IPS-18a (cell line): ENCODE data around the gene CXCR6.

Experiments
- H3K27ac ChIP-seq: one replicate; pipeline ENCODE4 v1.5.1; 2013; ENCODE audit warnings: low read length
- H3K27me3 ChIP-seq: one replicate; pipeline ENCODE4 v1.6.1; 2013; ENCODE audit warnings: mild to moderate bottlenecking, low read length; ENCODE audit not compliant: control insufficient read depth, insufficient read depth
- H3K36me3 ChIP-seq: one replicate; pipeline ENCODE4 v1.6.1; 2013; ENCODE audit warnings: low read depth, low read length; ENCODE audit not compliant: control insufficient read depth
- H3K4me1 ChIP-seq: one replicate; pipeline ENCODE4 v1.6.1; 2013; ENCODE audit warnings: low read depth, low read length; ENCODE audit not compliant: control insufficient read depth
- H3K4me3 ChIP-seq: one replicate; pipeline ENCODE4 v1.5.1; 2013; ENCODE audit warnings: low read length
- H3K9ac ChIP-seq: one replicate; pipeline ENCODE4 v1.6.1; 2013; ENCODE audit warnings: mild to moderate bottlenecking, low read length, moderate library complexity
- H3K9me3 ChIP-seq: one replicate; pipeline ENCODE4 v1.6.1; 2013; ENCODE audit warnings: low read depth, low read length; ENCODE audit not compliant: control insufficient read depth

The CXCR6 gene

DNA sequence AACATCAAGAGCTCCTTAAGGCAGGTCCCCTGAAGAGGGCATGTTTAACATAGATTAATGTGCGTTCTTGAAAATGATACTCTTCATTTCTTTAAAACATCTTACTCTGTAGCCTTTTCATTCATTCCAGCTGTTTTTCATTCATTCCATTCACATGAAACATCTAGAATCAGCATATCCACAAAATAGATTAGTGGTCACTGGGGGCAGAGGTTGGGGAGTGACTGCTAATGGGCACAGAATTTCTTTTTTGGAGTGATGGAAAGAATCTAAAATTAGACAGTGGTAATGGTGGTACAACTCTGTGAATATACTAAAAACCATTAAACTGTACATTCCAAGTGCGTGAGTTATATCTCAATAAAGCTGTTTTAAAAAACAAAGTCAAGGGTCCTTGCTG is 15.4 kb upstream of the CXCR6 start:
- no peak overlapping the region for H3K4me3 ChIP-seq
- H3K27me3 ChIP-seq = no peaks in the 10 kb centered on the region
- H3K36me3 ChIP-seq = peaks cover 38% of the 10 kb centered on the region
- no peak overlapping the region for H3K9ac ChIP-seq
- H3K27ac ChIP-seq = no peak overlapping the region
- H3K9me3 ChIP-seq = no peaks in the 10 kb centered on the region
- no peaks in the 10 kb centered on the region for H3K4me1 ChIP-seq

DNA sequence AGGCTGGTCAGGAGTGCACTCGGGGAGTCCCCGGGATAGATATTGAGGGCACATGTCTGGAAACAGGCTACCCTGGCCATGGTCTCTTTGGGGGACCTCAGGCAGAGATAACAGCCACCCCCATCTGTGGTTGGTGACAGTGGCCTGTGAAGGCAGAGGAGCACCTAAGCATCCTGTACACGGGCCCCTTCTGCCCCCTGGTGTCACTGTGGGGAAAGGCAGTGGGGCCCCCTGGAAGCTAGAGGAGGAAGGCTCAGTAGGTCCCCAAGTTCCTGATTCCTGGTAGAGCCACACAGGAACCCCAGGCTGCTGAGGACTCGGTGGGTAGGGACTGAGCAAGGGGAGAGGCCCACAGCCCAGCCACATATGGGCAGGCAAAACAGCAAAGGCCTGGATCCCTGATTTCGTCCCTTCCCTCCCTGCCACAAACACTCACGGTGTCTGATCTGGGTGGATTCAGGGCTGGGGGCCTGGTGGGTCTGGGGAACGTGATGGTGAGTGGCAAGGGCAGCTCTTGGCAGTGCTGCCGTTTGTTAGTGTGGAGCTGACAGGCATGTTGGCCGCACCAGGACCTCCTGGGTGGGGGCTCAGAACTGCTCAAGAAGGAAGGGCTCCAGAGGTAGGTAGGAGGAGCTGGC is 14.1 kb upstream of the CXCR6 start:
- Histone ChIP-seq H3K9me3 (no peaks in the 10 kb centered on the region), H3K36me3 (peaks cover 34% of the 10 kb centered on the region), H3K9ac (no peak overlapping the region), H3K4me1 (no peaks in the 10 kb centered on the region), H3K27ac (no peak overlapping the region), H3K4me3 (no peak overlapping the region), H3K27me3 (no peaks in the 10 kb centered on the region)

DNA sequence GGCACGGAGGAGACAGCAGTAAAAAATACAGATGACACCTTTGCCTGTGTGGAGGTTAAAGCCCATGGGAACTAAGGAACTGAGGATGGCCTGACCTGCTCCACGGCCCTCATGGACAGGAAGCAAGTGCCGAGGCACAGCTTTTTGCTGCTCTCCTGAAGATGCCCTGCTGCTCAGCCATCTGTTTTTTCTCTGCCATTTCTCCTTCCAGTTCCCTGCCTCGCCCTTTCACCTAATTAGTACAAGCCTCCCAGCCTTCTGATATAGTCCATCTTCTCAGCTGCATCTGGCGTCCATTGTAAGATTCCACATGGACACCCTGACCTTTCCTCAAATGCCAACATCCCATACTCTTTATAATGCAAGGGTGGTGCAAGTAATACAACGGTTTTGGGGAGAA is 11.8 kb upstream of the CXCR6 start:
- peaks cover 44% of the 10 kb centered on the region for H3K36me3 ChIP-seq
- H3K4me1 ChIP-seq = no peaks in the 10 kb centered on the region
- no peak overlapping the region for H3K27ac ChIP-seq
- no peaks in the 10 kb centered on the region for H3K27me3 ChIP-seq
- no peaks in the 10 kb centered on the region for H3K9me3 ChIP-seq
- H3K9ac ChIP-seq = no peak overlapping the region
- no peak overlapping the region for H3K4me3 ChIP-seq

DNA sequence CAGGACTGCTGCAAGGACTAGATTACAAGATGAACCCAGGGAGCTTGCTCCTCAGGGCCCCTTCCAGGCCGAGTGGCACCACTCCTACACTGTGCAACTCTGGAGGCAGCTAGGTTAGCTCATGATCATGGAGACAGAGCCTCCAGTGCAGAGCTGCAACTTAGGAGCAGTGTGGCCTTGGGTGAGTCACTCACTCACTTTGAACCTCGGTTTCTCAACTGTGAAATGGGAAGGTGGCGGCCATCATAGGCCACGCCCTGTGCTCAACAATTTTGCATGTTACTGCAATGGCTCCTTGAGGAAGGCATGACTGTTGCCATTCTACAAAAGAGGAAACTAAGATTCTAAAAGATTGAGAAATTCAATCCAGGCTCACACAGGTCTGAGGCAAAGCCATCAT is 11.2 kb upstream of the CXCR6 start:
- no peaks in the 10 kb centered on the region for H3K27me3 ChIP-seq
- no peak overlapping the region for H3K4me3 ChIP-seq
- H3K9me3 ChIP-seq = no peaks in the 10 kb centered on the region
- peaks cover 44% of the 10 kb centered on the region for H3K36me3 ChIP-seq
- no peak overlapping the region for H3K9ac ChIP-seq
- no peaks in the 10 kb centered on the region for H3K4me1 ChIP-seq
- no peak overlapping the region for H3K27ac ChIP-seq

- H3K27me3 ChIP-seq = no peaks in the 10 kb centered on the region
- no peak overlapping the region for H3K4me3 ChIP-seq
- H3K9ac ChIP-seq = no peak overlapping the region
- peaks cover 38% of the 10 kb centered on the region for H3K36me3 ChIP-seq
- H3K27ac ChIP-seq = no peak overlapping the region
- no peaks in the 10 kb centered on the region for H3K9me3 ChIP-seq
- no peaks in the 10 kb centered on the region for H3K4me1 ChIP-seq
Observed at GRCh38 chr3:45933591-45933990, 9.7 kb upstream of the CXCR6 start.

GRCh38 chr3:45936261-45936660 is 7.0 kb upstream of the CXCR6 start:
- Histone ChIP-seq H3K4me3 (no peak overlapping the region), H3K9ac (no peak overlapping the region), H3K36me3 (peaks cover 22% of the 10 kb centered on the region), H3K27ac (no peak overlapping the region), H3K4me1 (peaks cover 4% of the 10 kb centered on the region), H3K9me3 (no peaks in the 10 kb centered on the region), H3K27me3 (no peaks in the 10 kb centered on the region)

DNA sequence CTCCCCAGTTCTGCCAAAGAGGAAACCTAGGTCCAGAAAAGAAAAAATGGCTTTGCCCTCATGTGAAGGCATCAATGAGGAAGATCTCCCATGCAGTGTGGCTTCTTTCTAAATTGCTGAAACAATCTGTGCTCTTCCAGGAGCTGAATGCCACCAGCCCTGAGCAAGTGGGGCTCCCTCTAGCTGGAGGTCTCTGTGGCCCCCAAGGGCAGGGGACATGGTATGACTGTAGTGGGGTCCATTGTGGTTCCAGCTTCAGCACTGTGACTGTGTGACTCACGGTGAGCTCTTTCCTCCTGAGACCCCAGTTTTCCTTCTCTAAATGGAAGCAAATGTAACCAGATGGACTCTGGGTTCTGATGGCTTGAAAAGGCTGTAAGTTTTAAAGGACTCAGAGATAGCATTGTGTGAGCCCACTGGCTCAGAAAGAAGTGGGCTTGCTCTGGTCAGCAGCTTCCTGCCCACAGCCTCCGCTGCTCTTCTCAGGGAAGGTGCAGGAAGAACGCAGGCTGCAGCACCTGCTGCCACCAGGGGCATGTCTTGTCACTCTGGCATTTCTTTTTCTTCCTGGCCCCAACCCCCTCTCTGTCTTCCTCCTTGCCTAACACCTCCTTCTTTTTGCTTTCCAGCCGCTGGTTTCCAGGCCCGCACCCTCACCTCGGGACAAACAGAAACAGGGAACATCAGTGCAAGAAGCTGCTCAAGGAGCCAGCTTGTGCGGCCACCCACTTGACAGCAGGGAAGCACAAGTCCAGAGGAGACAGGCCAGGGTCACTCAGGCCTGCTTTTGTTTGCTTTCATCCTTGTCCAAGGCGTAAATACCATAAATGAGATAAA is 5.8 kb upstream of the CXCR6 start:
- H3K9me3 ChIP-seq = no peaks in the 10 kb centered on the region
- H3K27me3 ChIP-seq = no peaks in the 10 kb centered on the region

GRCh38 chr3:45938043-45938435 is 5.2 kb upstream of the CXCR6 start:
- Histone ChIP-seq H3K27ac (no peak overlapping the region), H3K9me3 (no peaks in the 10 kb centered on the region), H3K27me3 (no peaks in the 10 kb centered on the region), H3K4me3 (no peak overlapping the region), H3K9ac (no peak overlapping the region), H3K4me1 (peaks cover 4% of the 10 kb centered on the region), H3K36me3 (peaks cover 13% of the 10 kb centered on the region)

More for the DNA sequence above, 5.8 kb upstream of the CXCR6 start:
- Histone ChIP-seq H3K4me3 (no peak overlapping the region), H3K36me3 (peaks cover 19% of the 10 kb centered on the region), H3K4me1 (peaks cover 4% of the 10 kb centered on the region), H3K27ac (no peak overlapping the region), H3K9ac (no peak overlapping the region)

GRCh38 chr3:45938864-45939263 is 4.4 kb upstream of the CXCR6 start:
- Histone ChIP-seq H3K27me3 (no peaks in the 10 kb centered on the region), H3K4me1 (peaks cover 4% of the 10 kb centered on the region), H3K36me3 (peaks cover 10% of the 10 kb centered on the region), H3K9ac (no peak overlapping the region), H3K27ac (no peak overlapping the region), H3K9me3 (no peaks in the 10 kb centered on the region), H3K4me3 (no peak overlapping the region)

DNA sequence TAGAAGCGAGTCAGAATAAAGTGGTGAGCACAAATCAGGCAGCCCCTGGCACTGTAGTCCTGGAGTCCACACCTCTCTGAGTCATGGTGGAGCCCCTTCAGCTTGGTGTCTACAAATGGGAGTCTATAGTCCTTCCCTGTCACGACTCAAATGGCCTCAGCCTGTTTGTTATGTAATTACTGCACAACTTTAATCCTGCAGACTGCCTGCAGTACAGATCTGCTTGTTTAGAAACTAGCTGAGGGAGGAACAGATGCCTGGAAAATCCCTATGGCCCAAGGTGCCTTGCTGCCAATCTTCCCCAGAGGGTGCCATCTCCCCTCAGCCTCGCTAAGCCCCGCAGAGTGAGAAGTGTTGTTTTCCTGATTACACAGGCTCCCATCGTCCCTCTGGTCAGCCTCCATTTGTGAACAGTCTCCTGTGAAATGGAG is 3.9 kb upstream of the CXCR6 start:
- no peak overlapping the region for H3K9ac ChIP-seq
- no peak overlapping the region for H3K27ac ChIP-seq
- H3K36me3 ChIP-seq = peaks cover 9% of the 10 kb centered on the region
- H3K27me3 ChIP-seq = no peaks in the 10 kb centered on the region
- no peaks in the 10 kb centered on the region for H3K9me3 ChIP-seq
- H3K4me3 ChIP-seq = no peak overlapping the region
- H3K4me1 ChIP-seq = peaks cover 4% of the 10 kb centered on the region

DNA sequence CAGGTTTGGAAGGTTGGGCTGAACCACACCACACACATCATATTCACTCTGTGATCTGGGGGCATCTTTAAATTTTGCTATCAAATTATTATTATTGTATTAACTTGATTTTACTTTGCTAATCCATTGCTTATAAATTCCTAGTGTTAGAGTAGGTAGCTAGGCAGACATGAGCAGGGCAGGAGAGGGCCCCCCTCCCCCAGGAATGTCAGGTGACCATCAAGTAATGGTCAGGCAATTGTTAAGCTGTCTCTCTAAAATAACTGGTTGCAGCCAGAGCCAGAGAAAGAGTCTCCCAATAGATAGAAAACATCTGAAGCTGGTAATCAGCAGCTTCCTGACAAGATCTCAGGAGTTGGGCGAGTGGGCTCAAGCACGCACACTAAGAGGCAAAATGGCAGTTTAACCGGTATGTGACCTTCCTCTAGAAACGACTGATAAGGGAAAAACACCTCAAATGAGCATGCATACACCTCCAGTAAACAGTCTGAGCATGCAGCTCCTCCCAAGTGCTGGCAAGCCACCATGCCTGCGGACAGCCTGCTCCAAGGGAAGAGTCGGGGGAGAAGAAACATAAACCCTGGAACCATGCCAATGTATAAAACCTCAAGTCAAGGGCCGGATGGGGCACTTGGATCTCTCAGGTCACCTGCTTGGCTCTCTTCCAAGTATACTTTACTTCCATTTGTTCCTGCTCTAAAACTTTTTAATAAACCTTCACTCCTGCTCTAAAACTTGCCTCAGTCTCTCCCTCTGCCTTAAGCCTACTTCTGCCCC is 3.1 kb upstream of the CXCR6 start:
- Histone ChIP-seq H3K9me3 (no peaks in the 10 kb centered on the region), H3K4me3 (no peak overlapping the region), H3K27ac (no peak overlapping the region), H3K36me3 (peaks cover 3% of the 10 kb centered on the region), H3K4me1 (peaks cover 4% of the 10 kb centered on the region), H3K9ac (no peak overlapping the region), H3K27me3 (no peaks in the 10 kb centered on the region)
